Measurements from ENCODE around the gene CLIP2. TPM values are rescaled to one million over a fixed set of nuclear protein-coding genes. Genes with fewer than 3 reads are reported as not detected.

The CLIP2 gene
- total RNA-seq, 1 donor from 2014 or later, result 24.3 TPM

DNA sequence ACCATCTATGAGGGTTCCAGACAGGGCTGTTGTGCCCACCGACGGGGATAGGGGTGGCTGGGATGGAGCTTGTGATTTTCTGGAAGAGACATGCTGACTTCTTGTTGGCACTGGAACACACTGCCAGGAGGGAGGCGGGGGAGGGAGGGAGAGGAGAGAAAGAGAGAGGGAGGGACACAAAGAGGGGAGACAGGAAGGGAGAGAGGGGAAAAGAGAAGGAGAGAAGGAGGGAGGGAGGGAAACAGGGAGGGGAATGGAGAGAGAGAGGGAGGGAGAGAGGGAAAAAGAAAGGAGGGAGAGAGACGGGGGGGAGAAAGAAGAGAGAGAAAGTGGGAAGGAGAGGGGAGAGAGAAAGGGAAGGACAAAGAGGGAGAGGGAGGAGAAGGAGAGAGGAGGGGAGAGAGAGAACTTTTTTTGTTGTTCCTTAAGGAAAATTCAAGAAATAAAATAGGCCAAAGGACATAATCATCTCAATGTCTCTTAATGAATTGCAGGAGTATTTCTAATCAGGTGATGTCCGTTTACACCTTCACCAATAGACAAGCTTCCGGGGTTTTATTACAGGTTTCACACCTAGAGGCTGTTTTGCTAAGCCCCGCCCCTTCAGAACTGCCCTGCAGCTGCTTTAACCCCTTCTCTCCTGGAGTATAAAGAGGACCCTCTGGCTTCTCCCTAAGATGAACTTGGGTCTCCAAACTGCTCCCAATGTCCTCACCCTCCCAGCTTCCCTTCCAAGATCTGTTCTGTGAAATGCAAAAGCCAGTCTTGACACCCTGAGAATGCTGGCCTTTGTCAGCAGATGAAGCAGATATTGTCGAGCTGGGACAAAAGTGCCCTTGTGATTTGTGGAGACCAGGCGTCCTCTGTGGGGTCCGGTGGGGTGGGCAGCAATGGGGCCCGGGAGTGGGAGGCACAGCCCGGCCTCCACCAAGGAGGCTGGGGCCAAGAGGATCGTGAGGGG lies 82.5 kb downstream of the CLIP2 start:
- TF ChIP-seq POLR2A (IDR thresholded peaks at IDR 0.05) (no peak), POLR2AphosphoS5 (IDR thresholded peaks at IDR 0.05; ENCODE audit: insufficient read depth in 1 of 2, low read depth in 1 of 2) (no peak)
- TF ChIP-seq, protein P1, sequence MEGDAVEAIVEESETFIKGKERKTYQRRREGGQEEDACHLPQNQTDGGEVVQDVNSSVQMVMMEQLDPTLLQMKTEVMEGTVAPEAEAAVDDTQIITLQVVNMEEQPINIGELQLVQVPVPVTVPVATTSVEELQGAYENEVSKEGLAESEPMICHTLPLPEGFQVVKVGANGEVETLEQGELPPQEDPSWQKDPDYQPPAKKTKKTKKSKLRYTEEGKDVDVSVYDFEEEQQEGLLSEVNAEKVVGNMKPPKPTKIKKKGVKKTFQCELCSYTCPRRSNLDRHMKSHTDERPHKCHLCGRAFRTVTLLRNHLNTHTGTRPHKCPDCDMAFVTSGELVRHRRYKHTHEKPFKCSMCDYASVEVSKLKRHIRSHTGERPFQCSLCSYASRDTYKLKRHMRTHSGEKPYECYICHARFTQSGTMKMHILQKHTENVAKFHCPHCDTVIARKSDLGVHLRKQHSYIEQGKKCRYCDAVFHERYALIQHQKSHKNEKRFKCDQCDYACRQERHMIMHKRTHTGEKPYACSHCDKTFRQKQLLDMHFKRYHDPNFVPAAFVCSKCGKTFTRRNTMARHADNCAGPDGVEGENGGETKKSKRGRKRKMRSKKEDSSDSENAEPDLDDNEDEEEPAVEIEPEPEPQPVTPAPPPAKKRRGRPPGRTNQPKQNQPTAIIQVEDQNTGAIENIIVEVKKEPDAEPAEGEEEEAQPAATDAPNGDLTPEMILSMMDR (IDR thresholded peaks at IDR 0.05), result no peak
- H3K27me3 ChIP-seq, result no peaks in the 10 kb centered on the region
- H3K4me3 ChIP-seq, result peak overlapping the region in 1 of 2 donors; percentile 26
- no peak for DNase-seq (ENCODE audit: extremely low spot score in 2 of 2)
- intact Hi-C loops (cut with DNase I), result no loop called here
- H3K9me3 ChIP-seq, result no peaks in the 10 kb centered on the region
- H3K27ac ChIP-seq, result peak overlapping the region; percentile 85
- H3K4me1 ChIP-seq, result peaks cover 21% of the 10 kb centered on the region
- H3K36me3 ChIP-seq, result peaks cover 0 to 10% of the 10 kb centered on the region in 2 donors

DNA sequence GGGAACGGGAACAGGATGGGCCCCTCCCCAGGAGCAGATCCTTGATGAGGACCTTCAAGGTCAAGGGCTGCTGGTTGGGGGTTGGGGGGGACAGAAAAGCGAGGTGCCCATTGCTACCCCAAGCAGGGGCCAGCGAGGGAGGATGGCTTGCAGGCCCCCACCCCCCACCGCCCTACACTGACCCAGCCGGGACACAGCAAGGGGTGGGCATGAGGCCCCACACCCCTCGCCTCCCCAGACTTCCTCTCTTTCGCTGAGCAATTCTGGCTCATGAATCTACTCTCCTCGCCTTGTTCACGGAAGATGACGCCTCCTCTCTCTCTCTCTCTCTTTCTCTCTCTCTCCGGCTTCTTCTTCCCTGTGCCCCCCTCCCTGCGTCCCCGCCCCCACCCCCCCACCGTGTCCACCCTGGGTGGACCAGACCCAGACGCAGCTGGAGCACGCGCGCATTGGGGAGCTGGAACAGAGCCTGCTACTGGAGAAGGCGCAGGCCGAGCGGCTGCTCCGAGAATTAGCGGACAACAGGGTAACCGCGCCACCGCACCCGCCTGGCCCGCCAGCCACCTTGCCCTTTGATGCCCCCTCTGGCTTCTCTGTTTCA lies 83.4 kb downstream of the CLIP2 start:
- Histone ChIP-seq H3K4me3 (peak overlapping the region; percentile 25 to 26), H3K27ac (peak overlapping the region; percentile 85), H3K9me3 (no peaks in the 10 kb centered on the region), H3K27me3 (no peaks in the 10 kb centered on the region), H3K36me3 (peaks cover 0 to 12% of the 10 kb centered on the region in 2 donors), H3K4me1 (peaks cover 21% of the 10 kb centered on the region)
- no peak for TF ChIP-seq POLR2A (IDR thresholded peaks at IDR 0.05)
- peak in 1 of 2 donors; percentile 17 for TF ChIP-seq POLR2AphosphoS5 (IDR thresholded peaks at IDR 0.05; ENCODE audit: insufficient read depth in 1 of 2, low read depth in 1 of 2)
- TF ChIP-seq, protein P1 (IDR thresholded peaks at IDR 0.05), result no peak
- DNase-seq (ENCODE audit: extremely low spot score in 2 of 2), result no peak
- intact Hi-C loops (cut with DNase I), result no loop called here

DNA sequence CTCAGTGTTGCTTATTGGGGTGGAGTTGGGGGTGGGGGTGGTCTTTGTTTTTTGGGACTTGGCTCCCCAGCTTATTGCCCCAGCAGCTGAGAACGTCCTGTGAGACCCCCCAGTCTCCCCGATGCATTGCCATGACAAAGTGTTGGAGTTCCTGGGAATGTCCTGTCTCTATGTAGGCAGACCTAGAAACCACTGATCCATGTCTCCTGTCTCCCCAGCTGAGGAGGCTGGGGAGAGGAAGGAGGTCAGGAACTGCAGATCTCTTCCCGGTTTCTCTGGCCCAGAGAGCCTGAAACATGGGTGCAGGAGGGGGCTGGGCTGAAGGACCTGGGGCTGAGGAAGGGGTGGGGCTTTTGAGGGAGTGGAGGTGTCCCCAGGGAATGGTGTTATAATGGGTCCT lies 84.3 kb downstream of the CLIP2 start:
- Histone ChIP-seq H3K27ac (peak overlapping the region; percentile 85), H3K4me1 (peaks cover 21% of the 10 kb centered on the region), H3K4me3 (no peak overlapping the region), H3K9me3 (no peaks in the 10 kb centered on the region), H3K36me3 (peaks cover 0 to 18% of the 10 kb centered on the region in 2 donors), H3K27me3 (no peaks in the 10 kb centered on the region)
- TF ChIP-seq POLR2AphosphoS5 (IDR thresholded peaks at IDR 0.05; ENCODE audit: insufficient read depth in 1 of 2, low read depth in 1 of 2) (no peak), POLR2A (IDR thresholded peaks at IDR 0.05) (no peak)
- TF ChIP-seq, protein P1 (IDR thresholded peaks at IDR 0.05), result no peak
- intact Hi-C loops (cut with DNase I), result no loop called here
- no peak for DNase-seq (ENCODE audit: extremely low spot score in 2 of 2)

DNA sequence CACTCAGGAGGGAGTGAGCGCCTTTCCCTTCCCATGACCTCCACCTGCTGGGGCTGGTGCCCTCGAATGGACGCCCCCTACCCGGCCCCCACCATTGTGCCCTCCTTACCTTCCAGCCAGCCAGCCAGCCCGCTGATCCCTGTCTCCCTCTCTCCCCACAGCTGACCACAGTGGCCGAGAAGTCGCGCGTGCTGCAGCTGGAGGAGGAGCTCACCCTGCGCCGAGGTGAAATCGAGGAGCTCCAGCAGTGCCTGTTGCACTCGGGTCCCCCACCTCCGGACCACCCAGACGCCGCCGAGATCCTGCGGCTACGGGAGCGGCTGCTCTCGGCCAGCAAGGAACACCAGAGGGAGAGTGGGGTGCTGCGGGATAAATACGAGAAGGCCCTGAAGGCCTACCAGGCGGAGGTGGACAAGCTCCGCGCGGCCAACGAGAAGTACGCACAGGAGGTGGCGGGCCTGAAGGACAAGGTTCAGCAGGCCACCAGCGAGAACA lies 86.6 kb downstream of the CLIP2 start:
- intact Hi-C loops (cut with DNase I), result no loop called here
- Histone ChIP-seq H3K4me3 (no peak overlapping the region), H3K36me3 (peaks cover 0 to 18% of the 10 kb centered on the region in 2 donors), H3K9me3 (no peaks in the 10 kb centered on the region), H3K4me1 (peaks cover 21% of the 10 kb centered on the region), H3K27me3 (no peaks in the 10 kb centered on the region), H3K27ac (no peak overlapping the region)
- TF ChIP-seq POLR2AphosphoS5 (IDR thresholded peaks at IDR 0.05; ENCODE audit: insufficient read depth in 1 of 2, low read depth in 1 of 2) (no peak), POLR2A (IDR thresholded peaks at IDR 0.05) (no peak)
- TF ChIP-seq, protein P1 (IDR thresholded peaks at IDR 0.05), result no peak
- no peak for DNase-seq (ENCODE audit: extremely low spot score in 2 of 2)

Measured in vagina (tissue), 2 donors.